ENCODE data around the gene SLC6A16. TPM values are rescaled to one million over a fixed set of nuclear protein-coding genes. Genes with fewer than 3 reads are reported as not detected.
"Not testable (repeated sequence)": the region's sequence is repeated elsewhere in the genome, so short reads cannot be mapped to it uniquely, and the experiment has no call there.

SLC6A16 gene
- total RNA-seq, 2 experiments from 2014 or later: 1.0 to 1.3 TPM

DNA sequence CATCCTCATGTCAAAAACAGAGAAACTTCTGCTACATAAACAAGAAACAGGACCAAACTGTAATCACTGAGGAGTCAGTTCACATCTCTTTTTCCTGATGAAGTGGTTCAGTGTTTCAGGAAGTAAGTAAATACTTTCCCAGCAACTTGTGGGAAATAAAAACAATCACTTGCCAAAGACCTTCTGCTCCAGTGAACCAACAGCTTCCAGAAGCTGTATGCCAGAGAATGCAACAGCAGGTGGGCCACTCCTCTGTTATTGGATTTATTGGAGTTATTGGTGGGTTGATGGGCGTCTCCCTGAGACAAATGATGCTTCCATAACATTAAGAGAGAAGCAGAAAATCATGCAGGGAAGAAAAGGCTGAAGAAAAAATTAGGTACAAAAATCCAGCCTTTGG, 9.9 kb downstream of the SLC6A16 start:
- no peak overlapping the region for H3K27ac Mint-ChIP-seq
- H3K4me3 Mint-ChIP-seq: no peak overlapping the region
- CTCF ChIA-PET: interaction anchor here (0.7 to 1.0 kb wide), 2 partner anchors 12 to 107 kb away, joined by 3 read pairs; no protein-coding TSS in a partner anchor
- peaks cover 4% of the 10 kb centered on the region for H3K4me1 Mint-ChIP-seq (ENCODE audit: low read depth)
- H3K27me3 Mint-ChIP-seq: no peaks in the 10 kb centered on the region
- POLR2A ChIA-PET: interaction anchor here (0.8 kb wide), 1 partner anchor 16 kb away, joined by 4 read pairs; no protein-coding TSS in a partner anchor
- no peak for DNase-seq
- H3K9me3 Mint-ChIP-seq: peaks cover 10% of the 10 kb centered on the region
- H3K36me3 Mint-ChIP-seq: peaks cover 15% of the 10 kb centered on the region
- intact Hi-C loops (cut with micrococcal nuclease): no loop called here

DNA sequence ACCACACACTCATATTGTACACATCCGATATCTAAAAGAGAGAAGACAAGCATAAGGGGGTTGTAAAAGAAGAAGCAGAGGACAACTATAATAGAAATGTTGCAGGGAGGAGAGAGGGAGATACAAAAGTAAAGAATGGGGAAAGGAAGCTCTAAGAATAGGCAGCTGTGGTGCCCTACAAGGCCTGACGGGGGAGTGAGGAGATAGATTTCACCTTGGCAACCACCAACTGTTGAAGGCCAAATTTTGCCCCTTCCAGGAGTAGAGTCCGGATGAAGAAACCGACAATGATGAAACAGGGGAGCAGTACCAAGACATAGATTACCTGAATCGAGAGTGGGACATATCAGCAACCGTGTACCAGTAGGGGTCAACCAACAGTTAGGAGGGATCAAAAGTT, 15.9 kb downstream of the SLC6A16 start:
- H3K36me3 Mint-ChIP-seq: peaks cover 3% of the 10 kb centered on the region
- intact Hi-C loops (cut with micrococcal nuclease): no loop called here
- POLR2A ChIA-PET: no interaction called here
- H3K9me3 Mint-ChIP-seq: no peaks in the 10 kb centered on the region
- no peaks in the 10 kb centered on the region for H3K4me1 Mint-ChIP-seq (ENCODE audit: low read depth)
- no peak overlapping the region for H3K27ac Mint-ChIP-seq
- DNase-seq: no peak
- no peak overlapping the region for H3K4me3 Mint-ChIP-seq
- CTCF ChIA-PET: no interaction called here
- H3K27me3 Mint-ChIP-seq: no peaks in the 10 kb centered on the region

GRCh38 chr19:49306734-49307133, 18.3 kb downstream of the SLC6A16 start:
- CTCF ChIA-PET; intact Hi-C loops (cut with micrococcal nuclease); H3K27me3 Mint-ChIP-seq; DNase-seq; H3K4me3 Mint-ChIP-seq; H3K27ac Mint-ChIP-seq; POLR2A ChIA-PET; H3K36me3 Mint-ChIP-seq; H3K9me3 Mint-ChIP-seq; H3K4me1 Mint-ChIP-seq (ENCODE audit: low read depth): not testable (repeated sequence)

DNA sequence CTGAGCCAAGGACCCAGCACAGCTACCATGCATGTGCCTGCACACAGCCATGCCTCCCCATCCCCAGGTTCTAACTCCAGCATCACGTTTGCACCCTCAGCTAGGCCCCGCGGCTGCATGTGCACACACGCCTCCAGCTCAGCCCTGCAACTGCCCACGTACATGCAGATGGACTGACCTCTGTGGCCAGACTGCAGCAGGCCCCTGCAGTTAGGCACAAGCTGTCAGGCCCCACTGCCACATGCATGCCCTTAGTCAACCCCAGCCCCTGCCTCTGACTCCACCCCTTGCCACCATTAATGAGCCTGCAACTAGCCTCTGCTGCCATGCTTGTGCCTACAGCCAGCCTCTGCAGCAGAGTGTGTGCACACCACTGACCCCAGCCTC, 23.1 kb downstream of the SLC6A16 start:
- Mint-ChIP-seq H3K4me3 (no peak overlapping the region), H3K4me1 (ENCODE audit: low read depth) (no peaks in the 10 kb centered on the region), H3K9me3 (peaks cover 8% of the 10 kb centered on the region), H3K27me3 (no peaks in the 10 kb centered on the region), H3K36me3 (no peaks in the 10 kb centered on the region), H3K27ac (no peak overlapping the region)
- ChIA-PET CTCF (interaction anchor here (0.7 to 5.0 kb wide), 27 partner anchors 9 to 204 kb away, joined by 3 to 47 read pairs (median 5); partner anchors contain the start of gene SLC6A16), POLR2A (no interaction called here)
- DNase-seq: no peak
- intact Hi-C loops (cut with micrococcal nuclease): loop anchor here (1.0 to 2.0 kb wide), 2 partner anchors 35 to 76 kb away; no protein-coding TSS in a partner anchor

DNA sequence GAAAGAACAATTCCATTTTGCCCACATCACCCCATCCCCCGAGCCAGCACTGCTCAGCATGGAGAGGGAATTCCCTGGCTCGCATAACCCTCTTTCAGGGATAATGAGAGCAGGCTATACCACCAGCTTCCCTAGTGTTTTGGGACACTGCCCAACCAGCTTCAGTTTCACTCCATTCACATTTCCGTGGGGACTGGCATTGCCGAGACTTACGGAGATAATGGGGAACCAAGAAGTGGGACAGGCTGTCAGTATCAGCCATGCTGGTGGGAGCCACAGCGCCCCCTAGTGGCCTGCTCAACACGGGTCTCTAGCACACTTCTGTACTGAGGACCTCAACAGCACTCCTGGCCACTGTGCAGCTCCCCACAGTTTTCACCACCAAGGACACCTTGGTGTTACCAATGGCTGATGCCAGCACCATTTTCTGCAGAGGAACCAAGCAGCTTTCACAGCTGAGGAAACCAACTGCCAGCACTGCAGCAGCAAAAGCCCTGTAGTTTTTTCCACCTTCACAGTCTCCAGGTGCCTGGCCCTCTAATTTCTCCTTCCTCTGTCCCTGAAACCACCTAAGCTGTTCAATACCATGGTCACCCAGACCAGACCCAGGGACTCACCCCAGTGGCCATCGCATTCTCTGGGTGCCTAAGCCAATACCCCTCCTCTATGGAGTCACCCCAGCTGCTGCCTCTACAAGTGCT, 23.7 kb downstream of the SLC6A16 start:
- peak; percentile 88 for DNase-seq
- Mint-ChIP-seq H3K4me1 (ENCODE audit: low read depth) (no peaks in the 10 kb centered on the region), H3K27ac (no peak overlapping the region), H3K4me3 (no peak overlapping the region), H3K27me3 (no peaks in the 10 kb centered on the region), H3K9me3 (peaks cover 8% of the 10 kb centered on the region), H3K36me3 (no peaks in the 10 kb centered on the region)
- intact Hi-C loops (cut with micrococcal nuclease): loop anchor here (1.0 to 2.0 kb wide), 2 partner anchors 35 to 75 kb away; no protein-coding TSS in a partner anchor
- POLR2A ChIA-PET: no interaction called here
- CTCF ChIA-PET: interaction anchor here (0.7 to 5.0 kb wide), 35 partner anchors 9 to 203 kb away, joined by 3 to 47 read pairs (median 4); partner anchors contain the start of genes ALDH16A1 and SLC6A16

- intact Hi-C loops (cut with micrococcal nuclease); DNase-seq; H3K36me3 Mint-ChIP-seq; H3K4me1 Mint-ChIP-seq (ENCODE audit: low read depth); H3K27ac Mint-ChIP-seq; H3K27me3 Mint-ChIP-seq; H3K9me3 Mint-ChIP-seq; H3K4me3 Mint-ChIP-seq; POLR2A ChIA-PET: not testable (repeated sequence)
- CTCF ChIA-PET: interaction anchor here (0.6 to 5.0 kb wide), 4 partner anchors 30 to 547 kb away, joined by 3 to 47 read pairs (median 5); no protein-coding TSS in a partner anchor
Measured at GRCh38 chr19:49298653-49299052, 26.3 kb downstream of the SLC6A16 start.

- intact Hi-C loops (cut with micrococcal nuclease): no loop called here
- Mint-ChIP-seq H3K27me3 (no peaks in the 10 kb centered on the region), H3K4me1 (ENCODE audit: low read depth) (no peaks in the 10 kb centered on the region), H3K36me3 (no peaks in the 10 kb centered on the region), H3K9me3 (no peaks in the 10 kb centered on the region), H3K27ac (no peak overlapping the region), H3K4me3 (no peak overlapping the region)
- DNase-seq: no peak
- ChIA-PET POLR2A (no interaction called here), CTCF (no interaction called here)
Measured at GRCh38 chr19:49297403-49297802, 27.6 kb downstream of the SLC6A16 start.

GRCh38 chr19:49295208-49295880, 29.6 kb downstream of the SLC6A16 start:
- ChIA-PET POLR2A (no interaction called here), CTCF (interaction anchor here (1.8 kb wide), 1 partner anchor 33 kb away, joined by 4 read pairs; no protein-coding TSS in a partner anchor)
- Mint-ChIP-seq H3K4me3 (no peak overlapping the region), H3K9me3 (no peaks in the 10 kb centered on the region), H3K4me1 (ENCODE audit: low read depth) (no peaks in the 10 kb centered on the region), H3K27ac (no peak overlapping the region), H3K27me3 (no peaks in the 10 kb centered on the region), H3K36me3 (no peaks in the 10 kb centered on the region)
- DNase-seq: no peak
- intact Hi-C loops (cut with micrococcal nuclease): no loop called here

GRCh38 chr19:49294401-49294800, 30.6 kb downstream of the SLC6A16 start:
- Mint-ChIP-seq H3K27me3 (no peaks in the 10 kb centered on the region), H3K4me1 (ENCODE audit: low read depth) (no peaks in the 10 kb centered on the region), H3K9me3 (no peaks in the 10 kb centered on the region), H3K36me3 (no peaks in the 10 kb centered on the region), H3K27ac (no peak overlapping the region), H3K4me3 (no peak overlapping the region)
- intact Hi-C loops (cut with micrococcal nuclease): no loop called here
- POLR2A ChIA-PET: no interaction called here
- no peak for DNase-seq
- CTCF ChIA-PET: no interaction called here

DNA sequence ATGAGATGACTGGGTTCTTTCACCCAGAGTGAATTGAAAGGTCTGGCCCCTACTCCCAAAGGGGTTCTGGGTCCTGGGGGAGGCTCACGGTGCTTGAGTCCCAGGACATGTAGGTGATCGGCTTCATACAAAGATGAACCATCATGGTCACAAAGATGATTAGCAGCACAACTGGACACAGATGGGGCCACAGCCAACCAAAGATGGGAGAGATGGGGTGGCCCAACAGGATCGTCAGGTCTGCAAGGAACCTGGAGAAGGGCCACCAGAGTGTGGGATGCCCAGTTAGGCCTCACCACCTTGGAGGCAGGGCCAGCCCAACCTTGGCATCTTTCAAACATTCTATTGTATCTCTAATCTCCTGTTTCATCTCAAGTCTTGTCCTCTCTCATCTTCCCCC, 34.5 kb downstream of the SLC6A16 start:
- H3K9me3 Mint-ChIP-seq: no peaks in the 10 kb centered on the region
- no peaks in the 10 kb centered on the region for H3K36me3 Mint-ChIP-seq
- intact Hi-C loops (cut with micrococcal nuclease): no loop called here
- ChIA-PET CTCF (no interaction called here), POLR2A (no interaction called here)
- no peak overlapping the region for H3K4me3 Mint-ChIP-seq
- H3K27ac Mint-ChIP-seq: no peak overlapping the region
- no peaks in the 10 kb centered on the region for H3K4me1 Mint-ChIP-seq (ENCODE audit: low read depth)
- no peaks in the 10 kb centered on the region for H3K27me3 Mint-ChIP-seq
- DNase-seq: no peak

- H3K4me3 Mint-ChIP-seq; H3K4me1 Mint-ChIP-seq (ENCODE audit: low read depth); H3K9me3 Mint-ChIP-seq; DNase-seq; H3K36me3 Mint-ChIP-seq; H3K27ac Mint-ChIP-seq; H3K27me3 Mint-ChIP-seq; POLR2A ChIA-PET; intact Hi-C loops (cut with micrococcal nuclease): not testable (repeated sequence)
- CTCF ChIA-PET: interaction anchor here (0.7 to 1.7 kb wide), 2 partner anchors 12 to 70 kb away, joined by 3 to 4 read pairs; no protein-coding TSS in a partner anchor
Measured at GRCh38 chr19:49289286-49289685, 35.7 kb downstream of the SLC6A16 start.

DNA sequence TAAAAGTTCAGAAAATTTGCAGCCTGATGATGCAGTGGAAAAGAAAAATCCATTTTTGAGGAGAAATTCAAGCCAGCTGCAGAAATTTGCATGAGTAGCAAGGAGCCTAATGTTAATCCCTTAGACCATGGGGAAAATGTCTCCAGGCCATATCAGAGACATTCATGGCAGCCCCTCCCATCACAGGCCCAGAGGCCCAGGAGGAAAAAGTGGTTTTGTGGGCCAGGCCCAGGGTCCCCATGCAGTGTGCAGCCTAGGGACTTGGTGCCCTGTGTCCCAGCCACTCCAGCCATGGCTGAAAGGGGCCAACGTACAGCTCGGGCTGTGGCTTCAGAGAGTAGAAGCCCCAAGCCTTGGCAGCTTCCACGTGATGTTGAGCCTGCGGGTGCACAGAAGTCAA, 36.8 kb downstream of the SLC6A16 start:
- H3K4me1 Mint-ChIP-seq (ENCODE audit: low read depth); DNase-seq; intact Hi-C loops (cut with micrococcal nuclease); H3K36me3 Mint-ChIP-seq; POLR2A ChIA-PET; H3K4me3 Mint-ChIP-seq; H3K27me3 Mint-ChIP-seq; H3K9me3 Mint-ChIP-seq; H3K27ac Mint-ChIP-seq: not testable (repeated sequence)
- CTCF ChIA-PET: interaction anchor here (1.7 kb wide), 1 partner anchor 13 kb away, joined by 4 read pairs; no protein-coding TSS in a partner anchor

Data from activated CD4-positive, alpha-beta memory T cell treated with anti-CD3 and anti-CD28 coated beads for 36 hours (primary cell).